DMS53 (cell line): ENCODE results near the gene FXYD3.

ENCODE experiments used
- DNase-seq: peaks from one replicate; lab custom pipeline; 2025; lab: John Stamatoyannopoulos, UW

The FXYD3 gene

GRCh38 chr19:35106898-35107541, 8.6 kb upstream of the FXYD3 start:
- DNase-seq = no peak

GRCh38 chr19:35107545-35107944, 8.1 kb upstream of the FXYD3 start:
- DNase-seq = peak; percentile 32

- no peak for DNase-seq
Measured at GRCh38 chr19:35108730-35109129, 6.9 kb upstream of the FXYD3 start.

- DNase-seq = no peak
Measured at GRCh38 chr19:35109395-35110112, 6.1 kb upstream of the FXYD3 start.

GRCh38 chr19:35110974-35111373, 4.6 kb upstream of the FXYD3 start:
- DNase-seq = no peak

GRCh38 chr19:35112995-35113688, 2.5 kb upstream of the FXYD3 start:
- DNase-seq = peak; percentile 47

- peak; percentile 68 for DNase-seq
Measured at GRCh38 chr19:35114353-35115176, 1.1 kb upstream of the FXYD3 start.

- peak; percentile 40 for DNase-seq
Measured at GRCh38 chr19:35116072-35116801, 614 bp downstream of the FXYD3 start.

GRCh38 chr19:35117116-35117515, 1.5 kb downstream of the FXYD3 start:
- no peak for DNase-seq

- DNase-seq = no peak
Measured at GRCh38 chr19:35117799-35118198, 2.2 kb downstream of the FXYD3 start.

GRCh38 chr19:35118268-35119020, 2.8 kb downstream of the FXYD3 start:
- no peak for DNase-seq

GRCh38 chr19:35119091-35119490, 3.5 kb downstream of the FXYD3 start:
- no peak for DNase-seq

- DNase-seq = no peak
Measured at GRCh38 chr19:35119578-35120155, 4.0 kb downstream of the FXYD3 start.

GRCh38 chr19:35120492-35120891, 4.9 kb downstream of the FXYD3 start:
- DNase-seq = peak; percentile 87

- DNase-seq = no peak
Measured at GRCh38 chr19:35120898-35121297, 5.3 kb downstream of the FXYD3 start.

GRCh38 chr19:35122687-35123551, 7.3 kb downstream of the FXYD3 start:
- no peak for DNase-seq

GRCh38 chr19:35123573-35123972, 8.0 kb downstream of the FXYD3 start:
- no peak for DNase-seq

GRCh38 chr19:35124098-35125060, 8.8 kb downstream of the FXYD3 start:
- peak; percentile 96 for DNase-seq
